ENCODE data around the gene RNF213.

The RNF213 gene

DNA sequence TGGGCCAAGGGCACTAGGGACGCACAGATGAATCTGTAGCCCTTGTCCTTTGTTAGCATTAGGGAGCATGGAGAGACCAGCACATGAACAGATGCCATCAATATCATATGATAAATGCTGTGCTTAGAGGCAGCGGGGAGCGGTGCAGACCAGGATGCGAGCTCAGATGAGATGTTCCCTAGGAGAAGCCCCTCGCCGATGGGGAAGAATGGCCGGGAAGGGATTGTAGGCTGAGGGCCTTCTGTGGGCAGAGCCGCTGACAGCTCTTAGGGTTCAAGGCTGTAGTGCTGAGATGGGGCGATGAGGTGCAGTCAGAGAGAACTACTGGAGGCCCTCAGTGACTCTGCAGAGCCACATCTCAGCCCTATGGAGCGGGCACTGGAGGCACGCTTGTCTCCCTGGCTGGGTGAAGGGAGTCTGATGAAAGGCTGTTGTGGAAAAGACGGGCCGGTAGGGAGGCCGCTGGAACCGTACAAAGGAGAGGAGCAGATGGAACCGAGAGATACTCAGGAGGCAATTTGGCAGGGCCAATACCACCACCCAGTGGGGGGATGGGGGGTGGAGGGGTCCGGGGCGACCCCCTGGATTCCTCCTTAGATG is 88.0 kb downstream of the RNF213 start:
- Histone ChIP-seq H3K36me3 (ENCODE audit: control insufficient read depth in 4 of 4, insufficient read depth in 4 of 4, low read length in 3 of 4) (peaks cover 29 to 99% (median 84%) of the 10 kb centered on the region in 4 experiments), H3K27me3 (replicated peaks in 2 of 5; ENCODE audit: control insufficient read depth in 4 of 5, insufficient read depth in 5 of 5, low read length in 4 of 5) (no peaks in the 10 kb centered on the region), H3K27ac (ENCODE audit: insufficient read depth in 1 of 2, low read depth in 1 of 2, low read length in 2 of 2, poor library complexity in 1 of 2, severe bottlenecking in 2 of 2) (no peak overlapping the region), H3K9me3 (ENCODE audit: control extremely low read depth in 1 of 5, control insufficient read depth in 4 of 5, insufficient read depth in 2 of 5, low read depth in 1 of 5, low read length in 4 of 5) (no peaks in the 10 kb centered on the region), H3K4me3 (ENCODE audit: control insufficient read depth in 1 of 7, extremely low read depth in 1 of 7, insufficient read depth in 4 of 7, low read depth in 2 of 7, low read length in 6 of 7) (no peak overlapping the region), H3K4me1 (ENCODE audit: control extremely low read depth in 1 of 4, control insufficient read depth in 4 of 4, insufficient read depth in 4 of 4, low read length in 3 of 4) (peaks cover 0 to 11% (median 9%) of the 10 kb centered on the region in 4 experiments)
- POLR2A ChIA-PET, result no interaction called here
- WGBS (ENCODE audit: insufficient coverage), result 100% methylated on average over 9 of the region's 18 CpGs
- CTCF ChIA-PET, result no interaction called here
- no peak for DNase-seq

DNA sequence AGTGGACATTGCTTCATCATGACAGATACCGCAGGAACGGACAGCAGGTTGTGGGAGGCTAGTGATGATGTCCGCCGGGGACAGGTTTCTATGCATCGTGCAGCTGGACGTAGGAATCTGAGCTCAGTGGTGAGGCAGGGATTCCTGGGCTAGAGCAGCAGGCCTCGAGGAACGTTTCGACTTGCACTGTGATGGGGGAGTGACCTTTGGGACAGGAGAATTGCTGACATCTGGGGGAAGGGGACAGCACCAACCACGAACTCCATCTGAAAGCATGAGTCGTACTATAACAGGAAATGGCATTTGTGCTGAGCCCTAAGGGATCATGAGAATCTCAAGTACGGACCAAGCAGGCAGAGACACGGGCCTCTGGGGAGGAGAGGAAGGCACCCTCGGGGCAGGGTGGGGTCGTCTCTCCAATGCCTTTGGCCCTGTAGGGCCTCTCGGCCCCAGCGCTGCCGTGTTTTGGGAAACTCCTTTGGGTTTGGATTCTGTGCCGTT is 88.5 kb downstream of the RNF213 start:
- WGBS (ENCODE audit: insufficient coverage), result 94% methylated on average over 19 of the region's 19 CpGs
- ChIA-PET POLR2A (no interaction called here), CTCF (no interaction called here)
- Histone ChIP-seq H3K4me1 (ENCODE audit: control extremely low read depth in 1 of 4, control insufficient read depth in 4 of 4, insufficient read depth in 4 of 4, low read length in 3 of 4) (peaks cover 0 to 6% (median 4%) of the 10 kb centered on the region in 4 experiments), H3K9me3 (ENCODE audit: control extremely low read depth in 1 of 5, control insufficient read depth in 4 of 5, insufficient read depth in 2 of 5, low read depth in 1 of 5, low read length in 4 of 5) (no peaks in the 10 kb centered on the region), H3K27ac (ENCODE audit: insufficient read depth in 1 of 2, low read depth in 1 of 2, low read length in 2 of 2, poor library complexity in 1 of 2, severe bottlenecking in 2 of 2) (no peak overlapping the region), H3K36me3 (ENCODE audit: control insufficient read depth in 4 of 4, insufficient read depth in 4 of 4, low read length in 3 of 4) (peaks cover 30 to 100% (median 86%) of the 10 kb centered on the region in 4 experiments), H3K4me3 (ENCODE audit: control insufficient read depth in 1 of 7, extremely low read depth in 1 of 7, insufficient read depth in 4 of 7, low read depth in 2 of 7, low read length in 6 of 7) (no peak overlapping the region), H3K27me3 (replicated peaks in 2 of 5; ENCODE audit: control insufficient read depth in 4 of 5, insufficient read depth in 5 of 5, low read length in 4 of 5) (no peaks in the 10 kb centered on the region)
- DNase-seq, result no peak

DNA sequence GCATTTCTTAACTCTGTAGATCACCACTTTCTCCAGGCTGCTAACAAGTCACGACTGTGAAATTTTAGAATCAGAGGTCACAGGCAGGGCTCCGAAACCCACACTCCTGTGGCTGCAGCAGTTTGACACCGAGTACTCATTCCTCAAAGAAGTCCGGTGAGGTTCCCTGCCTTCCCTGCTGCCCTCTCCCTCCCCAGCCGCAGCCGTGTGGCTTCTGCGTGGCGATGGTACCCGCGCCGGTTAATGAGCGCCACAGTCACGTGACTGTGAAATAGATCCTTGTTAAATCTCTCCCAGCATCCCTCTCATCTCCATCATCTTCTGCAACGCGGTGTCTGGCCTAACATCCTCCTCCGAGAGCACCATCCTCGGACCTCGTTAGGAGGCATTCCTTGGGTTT is 89.1 kb downstream of the RNF213 start:
- Histone ChIP-seq H3K36me3 (ENCODE audit: control insufficient read depth in 4 of 4, insufficient read depth in 4 of 4, low read length in 3 of 4) (peaks cover 31 to 100% (median 86%) of the 10 kb centered on the region in 4 experiments), H3K4me3 (ENCODE audit: control insufficient read depth in 1 of 7, extremely low read depth in 1 of 7, insufficient read depth in 4 of 7, low read depth in 2 of 7, low read length in 6 of 7) (no peak overlapping the region), H3K4me1 (ENCODE audit: control extremely low read depth in 1 of 4, control insufficient read depth in 4 of 4, insufficient read depth in 4 of 4, low read length in 3 of 4) (peaks cover 0 to under 1% (median 0%) of the 10 kb centered on the region in 4 experiments), H3K27ac (ENCODE audit: insufficient read depth in 1 of 2, low read depth in 1 of 2, low read length in 2 of 2, poor library complexity in 1 of 2, severe bottlenecking in 2 of 2) (no peak overlapping the region), H3K27me3 (replicated peaks in 2 of 5; ENCODE audit: control insufficient read depth in 4 of 5, insufficient read depth in 5 of 5, low read length in 4 of 5) (no peaks in the 10 kb centered on the region), H3K9me3 (ENCODE audit: control extremely low read depth in 1 of 5, control insufficient read depth in 4 of 5, insufficient read depth in 2 of 5, low read depth in 1 of 5, low read length in 4 of 5) (no peaks in the 10 kb centered on the region)
- POLR2A ChIA-PET, result no interaction called here
- 93% methylated on average over 18 of the region's 18 CpGs for WGBS (ENCODE audit: insufficient coverage)
- DNase-seq, result no peak
- CTCF ChIA-PET, result no interaction called here

DNA sequence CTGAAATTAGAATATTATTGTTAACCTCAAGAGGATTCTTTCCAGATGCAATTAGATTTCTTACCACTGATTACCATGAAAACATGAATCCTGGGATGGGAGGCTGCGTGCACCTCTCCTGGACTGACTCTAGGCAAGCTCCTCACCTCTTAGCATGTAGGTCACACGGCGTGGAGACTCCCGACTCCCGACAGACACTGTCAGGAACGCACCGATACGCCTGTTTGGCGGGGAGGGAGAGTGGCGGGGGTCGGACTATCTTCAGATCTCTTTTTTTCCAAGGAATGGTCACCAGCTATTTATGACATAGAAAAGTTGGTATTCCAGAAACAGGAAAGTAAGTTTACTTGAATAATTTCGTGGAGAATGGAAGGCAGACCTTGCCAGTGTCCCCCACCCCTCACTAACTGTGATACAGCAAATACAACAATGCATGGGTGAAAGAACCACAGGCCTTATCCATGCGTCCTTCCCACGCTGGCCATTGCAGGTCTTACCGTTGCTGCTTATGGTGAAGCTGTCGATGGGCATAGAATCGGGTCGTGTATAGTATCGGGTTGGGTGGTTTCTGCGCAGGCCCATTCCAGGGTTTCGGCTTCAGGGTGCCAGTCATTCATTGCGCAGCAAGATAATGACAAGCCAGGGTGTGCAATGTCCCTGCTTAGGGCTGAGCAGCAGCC is 91.7 kb downstream of the RNF213 start:
- Histone ChIP-seq H3K9me3 (ENCODE audit: control extremely low read depth in 1 of 5, control insufficient read depth in 4 of 5, insufficient read depth in 2 of 5, low read depth in 1 of 5, low read length in 4 of 5) (no peaks in the 10 kb centered on the region), H3K27me3 (replicated peaks in 2 of 5; ENCODE audit: control insufficient read depth in 4 of 5, insufficient read depth in 5 of 5, low read length in 4 of 5) (no peaks in the 10 kb centered on the region), H3K4me1 (ENCODE audit: control extremely low read depth in 1 of 4, control insufficient read depth in 4 of 4, insufficient read depth in 4 of 4, low read length in 3 of 4) (no peaks in the 10 kb centered on the region), H3K4me3 (ENCODE audit: control insufficient read depth in 1 of 7, extremely low read depth in 1 of 7, insufficient read depth in 4 of 7, low read depth in 2 of 7, low read length in 6 of 7) (no peak overlapping the region), H3K27ac (ENCODE audit: insufficient read depth in 1 of 2, low read depth in 1 of 2, low read length in 2 of 2, poor library complexity in 1 of 2, severe bottlenecking in 2 of 2) (no peak overlapping the region), H3K36me3 (ENCODE audit: control insufficient read depth in 4 of 4, insufficient read depth in 4 of 4, low read length in 3 of 4) (peaks cover 33 to 92% (median 73%) of the 10 kb centered on the region in 4 experiments)
- WGBS (ENCODE audit: insufficient coverage), result 95% methylated on average over 19 of the region's 22 CpGs
- CTCF ChIA-PET, result no interaction called here
- DNase-seq, result no peak
- POLR2A ChIA-PET, result no interaction called here

DNA sequence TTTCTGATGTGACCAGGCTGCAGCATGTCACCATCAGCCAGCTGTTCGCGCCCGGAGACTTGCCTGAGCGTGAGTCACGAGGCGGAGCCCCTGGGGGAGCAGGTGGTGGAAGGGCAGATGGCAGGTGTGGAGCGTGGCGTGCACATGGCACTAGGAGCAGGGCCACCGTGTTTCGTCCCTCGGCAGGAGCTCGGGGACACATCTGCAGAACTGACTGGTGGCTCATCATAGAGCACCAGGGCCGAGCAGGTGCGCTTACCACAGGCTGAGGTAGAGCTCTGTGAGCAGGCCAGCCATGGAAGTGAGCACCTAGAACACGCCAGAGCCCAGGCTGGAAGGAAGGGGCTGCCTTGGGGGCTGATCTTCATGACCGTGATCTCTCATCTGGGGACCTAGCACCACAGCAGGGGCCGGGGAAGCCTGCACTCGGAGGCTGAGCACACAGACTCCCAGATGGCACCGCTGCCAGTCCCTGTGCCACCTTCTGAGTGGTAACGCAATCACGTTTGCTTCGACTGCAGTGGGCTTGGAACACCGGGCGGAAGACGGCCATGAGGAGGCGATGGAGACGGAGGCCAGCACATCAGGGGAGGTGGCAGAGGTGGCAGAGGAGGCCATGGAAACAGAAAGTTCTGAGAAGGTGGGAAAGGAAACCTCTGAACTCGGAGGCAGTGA is 92.5 kb downstream of the RNF213 start:
- H3K9me3 ChIP-seq (ENCODE audit: control extremely low read depth in 1 of 5, control insufficient read depth in 4 of 5, insufficient read depth in 2 of 5, low read depth in 1 of 5, low read length in 4 of 5), result no peaks in the 10 kb centered on the region
- H3K36me3 ChIP-seq (ENCODE audit: control insufficient read depth in 4 of 4, insufficient read depth in 4 of 4, low read length in 3 of 4), result peaks cover 30 to 91% (median 71%) of the 10 kb centered on the region in 4 experiments
- ChIA-PET CTCF (no interaction called here), POLR2A (no interaction called here)
- no peak for DNase-seq
- WGBS (ENCODE audit: insufficient coverage), result 97% methylated on average over 28 of the region's 28 CpGs
- no peak overlapping the region for H3K4me3 ChIP-seq (ENCODE audit: control insufficient read depth in 1 of 7, extremely low read depth in 1 of 7, insufficient read depth in 4 of 7, low read depth in 2 of 7, low read length in 6 of 7)
- H3K27me3 ChIP-seq (replicated peaks in 2 of 5; ENCODE audit: control insufficient read depth in 4 of 5, insufficient read depth in 5 of 5, low read length in 4 of 5), result no peaks in the 10 kb centered on the region
- no peaks in the 10 kb centered on the region for H3K4me1 ChIP-seq (ENCODE audit: control extremely low read depth in 1 of 4, control insufficient read depth in 4 of 4, insufficient read depth in 4 of 4, low read length in 3 of 4)
- H3K27ac ChIP-seq (ENCODE audit: insufficient read depth in 1 of 2, low read depth in 1 of 2, low read length in 2 of 2, poor library complexity in 1 of 2, severe bottlenecking in 2 of 2), result no peak overlapping the region

DNA sequence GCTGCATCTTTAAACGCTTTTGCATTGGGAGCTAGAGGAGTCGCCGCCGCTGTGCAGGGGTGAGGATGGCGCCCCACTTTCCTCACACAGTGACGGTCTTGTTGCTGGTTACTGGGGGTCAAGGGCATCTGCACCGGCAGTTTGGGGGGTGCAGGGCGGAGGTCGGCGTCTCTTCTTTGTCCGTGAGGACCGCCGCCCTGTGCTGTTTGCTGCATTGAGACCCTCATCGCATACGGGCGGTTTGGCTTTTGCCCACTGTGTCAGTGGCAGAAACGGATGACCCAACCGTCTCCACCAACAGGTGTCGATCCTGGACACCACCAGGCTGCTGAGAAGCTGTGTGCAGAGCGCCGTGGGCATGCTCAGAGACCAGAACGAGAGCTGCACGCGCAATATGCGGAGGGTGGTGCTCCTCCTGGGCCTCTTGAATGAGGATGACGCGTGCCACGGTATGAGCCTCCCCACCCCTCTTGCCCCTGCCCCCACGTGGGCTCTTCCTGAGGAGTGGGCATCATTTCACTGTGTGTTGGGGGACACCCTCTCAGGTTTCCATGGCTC is 93.1 kb downstream of the RNF213 start:
- H3K27ac ChIP-seq (ENCODE audit: insufficient read depth in 1 of 2, low read depth in 1 of 2, low read length in 2 of 2, poor library complexity in 1 of 2, severe bottlenecking in 2 of 2), result no peak overlapping the region
- peaks cover 31 to 89% (median 69%) of the 10 kb centered on the region in 4 experiments for H3K36me3 ChIP-seq (ENCODE audit: control insufficient read depth in 4 of 4, insufficient read depth in 4 of 4, low read length in 3 of 4)
- no peaks in the 10 kb centered on the region for H3K27me3 ChIP-seq (replicated peaks in 2 of 5; ENCODE audit: control insufficient read depth in 4 of 5, insufficient read depth in 5 of 5, low read length in 4 of 5)
- 95% methylated on average over 29 of the region's 29 CpGs for WGBS (ENCODE audit: insufficient coverage)
- DNase-seq, result no peak
- CTCF ChIA-PET, result no interaction called here
- H3K4me3 ChIP-seq (ENCODE audit: control insufficient read depth in 1 of 7, extremely low read depth in 1 of 7, insufficient read depth in 4 of 7, low read depth in 2 of 7, low read length in 6 of 7), result no peak overlapping the region
- no peaks in the 10 kb centered on the region for H3K4me1 ChIP-seq (ENCODE audit: control extremely low read depth in 1 of 4, control insufficient read depth in 4 of 4, insufficient read depth in 4 of 4, low read length in 3 of 4)
- H3K9me3 ChIP-seq (ENCODE audit: control extremely low read depth in 1 of 5, control insufficient read depth in 4 of 5, insufficient read depth in 2 of 5, low read depth in 1 of 5, low read length in 4 of 5), result no peaks in the 10 kb centered on the region
- POLR2A ChIA-PET, result no interaction called here

DNA sequence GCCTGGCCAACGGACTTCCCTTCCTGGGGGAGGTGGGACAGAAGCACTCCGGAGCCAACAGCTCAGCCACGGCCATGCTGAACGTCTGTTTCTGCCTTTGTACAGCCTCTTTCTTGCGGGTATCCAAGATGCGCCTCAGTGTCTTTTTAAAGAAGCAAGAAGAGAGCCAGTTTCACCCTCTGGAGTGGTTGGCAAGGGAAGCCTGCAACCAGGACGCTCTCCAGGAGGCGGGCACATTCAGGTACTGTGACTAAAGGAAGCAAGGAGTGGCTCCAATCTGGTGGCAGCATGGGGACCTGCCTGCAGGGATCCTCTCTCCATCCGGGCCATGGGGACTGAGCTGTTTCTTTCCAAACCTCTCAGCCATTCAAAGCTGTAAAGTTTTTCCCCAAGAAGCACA is 93.7 kb downstream of the RNF213 start:
- no peak overlapping the region for H3K27ac ChIP-seq (ENCODE audit: insufficient read depth in 1 of 2, low read depth in 1 of 2, low read length in 2 of 2, poor library complexity in 1 of 2, severe bottlenecking in 2 of 2)
- WGBS (ENCODE audit: insufficient coverage), result 97% methylated on average over 8 of the region's 9 CpGs
- no peaks in the 10 kb centered on the region for H3K27me3 ChIP-seq (replicated peaks in 2 of 5; ENCODE audit: control insufficient read depth in 4 of 5, insufficient read depth in 5 of 5, low read length in 4 of 5)
- peaks cover 30 to 89% (median 69%) of the 10 kb centered on the region in 4 experiments for H3K36me3 ChIP-seq (ENCODE audit: control insufficient read depth in 4 of 4, insufficient read depth in 4 of 4, low read length in 3 of 4)
- ChIA-PET POLR2A (no interaction called here), CTCF (no interaction called here)
- H3K4me1 ChIP-seq (ENCODE audit: control extremely low read depth in 1 of 4, control insufficient read depth in 4 of 4, insufficient read depth in 4 of 4, low read length in 3 of 4), result no peaks in the 10 kb centered on the region
- H3K9me3 ChIP-seq (ENCODE audit: control extremely low read depth in 1 of 5, control insufficient read depth in 4 of 5, insufficient read depth in 2 of 5, low read depth in 1 of 5, low read length in 4 of 5), result no peaks in the 10 kb centered on the region
- DNase-seq, result no peak
- H3K4me3 ChIP-seq (ENCODE audit: control insufficient read depth in 1 of 7, extremely low read depth in 1 of 7, insufficient read depth in 4 of 7, low read depth in 2 of 7, low read length in 6 of 7), result no peak overlapping the region
